GM19328 (cell line): ENCODE measurements around the gene UCK1.

ENCODE experiments used
- ATAC-seq: cut with Tn5 transposase; IDR thresholded peaks from one replicate; pipeline ENCODE4 v1.9.1; 2021; ENCODE audit warnings: mild to moderate bottlenecking, moderate library complexity; ENCODE audit not compliant: unreplicated experiment

The UCK1 gene

DNA sequence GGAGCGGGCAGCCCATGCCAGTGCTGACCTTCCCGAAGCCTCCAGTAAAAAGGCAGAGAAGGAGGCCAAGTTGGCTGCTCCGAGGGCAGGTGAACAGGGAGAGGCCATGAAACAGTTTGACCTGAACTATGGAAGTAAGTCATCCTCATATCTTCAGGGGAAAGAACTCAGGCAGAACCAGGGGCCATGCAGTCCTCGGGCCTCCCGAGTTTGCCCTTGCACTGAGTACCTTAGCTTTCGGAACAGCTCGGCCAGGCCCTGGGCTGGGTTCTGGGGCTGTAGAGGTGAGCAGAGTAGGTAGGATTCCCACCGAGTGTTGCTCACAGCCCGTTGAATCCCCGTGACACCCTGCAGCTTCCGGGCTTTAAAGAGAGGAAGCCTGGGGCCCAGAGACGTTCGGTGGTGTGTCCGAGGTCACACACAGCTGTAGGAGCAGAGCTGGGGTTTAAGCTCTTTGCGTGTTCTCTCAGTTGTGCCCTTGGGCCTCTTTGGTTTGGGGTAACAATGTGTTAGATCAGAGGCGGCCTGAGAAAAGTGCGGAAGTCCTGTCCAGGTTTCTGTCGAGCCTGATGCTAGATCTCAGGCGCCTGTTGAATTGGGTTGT, 53.1 kb downstream of the UCK1 start:
- no peak for ATAC-seq

DNA sequence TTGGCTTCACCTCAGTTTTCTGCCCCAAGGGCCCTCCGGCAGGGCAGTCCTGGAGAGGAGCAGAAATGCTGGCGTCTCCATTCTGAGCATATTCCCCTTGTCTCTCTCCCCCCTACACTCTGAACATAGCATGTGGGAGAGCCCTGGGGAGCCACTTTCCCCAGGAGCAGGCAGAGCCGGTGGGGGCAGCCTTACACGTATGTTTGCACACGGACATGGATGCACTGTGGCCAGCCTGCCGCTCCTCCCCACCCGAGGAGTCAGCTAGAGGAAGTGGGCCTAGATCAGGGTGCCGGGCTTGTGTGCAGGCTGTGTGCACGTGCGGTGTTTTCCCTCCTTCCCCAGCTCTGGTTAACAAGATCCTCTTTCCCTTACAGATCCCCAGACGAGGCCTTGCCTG, 53.7 kb downstream of the UCK1 start:
- no peak for ATAC-seq

DNA sequence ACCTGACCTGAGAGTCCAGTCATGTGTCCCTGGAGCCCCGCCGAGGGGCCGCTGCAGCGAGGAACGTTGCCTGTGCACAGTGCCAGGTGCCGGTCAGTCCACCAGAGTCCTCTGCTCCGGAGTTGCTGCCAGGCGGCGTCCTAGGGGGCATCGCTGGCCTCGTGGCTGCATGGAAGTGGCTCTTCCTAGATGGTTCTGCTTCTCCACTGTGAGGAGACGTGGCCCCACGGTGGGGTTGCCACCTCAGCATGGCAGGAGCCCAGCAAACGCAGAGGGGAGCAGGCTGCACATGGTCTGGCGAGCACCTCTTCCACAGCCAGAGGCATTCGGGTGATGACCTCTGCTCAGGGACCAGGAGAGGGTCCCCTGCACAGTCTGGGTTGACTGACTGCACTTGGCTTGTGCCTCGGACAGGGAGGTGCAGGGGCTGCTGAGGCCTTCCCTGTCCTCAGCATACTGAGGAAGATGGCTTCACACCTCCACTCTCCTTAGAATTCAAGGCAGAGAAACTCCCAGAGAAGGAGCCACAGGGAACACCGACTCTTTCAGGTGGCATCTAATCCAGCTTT, 54.2 kb downstream of the UCK1 start:
- no peak for ATAC-seq

DNA sequence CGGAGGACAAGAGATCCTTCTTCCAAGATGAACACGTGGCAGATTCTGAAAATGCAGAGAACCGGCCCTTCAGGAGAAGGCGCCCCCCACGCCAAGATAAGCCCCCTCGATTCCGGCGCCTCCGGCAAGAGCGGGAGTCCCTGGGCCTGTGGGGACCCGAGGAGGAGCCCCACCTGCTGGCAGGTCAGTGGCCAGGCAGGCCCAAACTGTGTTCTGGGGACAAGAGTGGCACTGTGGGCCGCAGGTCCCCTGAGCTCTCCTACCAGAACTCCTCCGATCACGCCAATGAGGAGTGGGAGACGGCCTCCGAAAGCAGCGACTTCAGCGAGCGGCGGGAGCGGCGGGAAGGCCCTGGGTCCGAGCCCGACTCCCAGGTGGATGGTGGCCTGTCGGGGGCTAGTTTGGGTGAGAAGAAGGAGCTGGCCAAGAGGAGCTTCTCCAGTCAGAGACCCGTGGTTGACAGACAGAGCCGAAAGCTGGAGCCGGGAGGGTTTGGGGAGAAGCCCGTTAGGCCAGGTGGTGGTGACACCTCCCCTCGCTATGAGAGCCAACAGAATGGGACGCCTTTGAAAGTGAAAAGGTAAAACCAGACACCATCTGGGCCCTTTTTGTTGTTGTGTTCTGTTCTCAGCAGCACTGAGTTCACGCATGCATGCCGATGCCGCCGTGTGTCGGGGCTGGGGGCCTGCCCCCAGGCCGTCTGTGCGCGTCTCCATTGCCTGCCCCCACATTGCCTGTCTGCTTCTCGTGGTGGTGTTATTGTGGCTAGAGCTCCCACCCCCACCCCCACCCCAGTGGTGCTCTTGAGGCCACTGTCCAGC, 54.9 kb downstream of the UCK1 start:
- ATAC-seq = no peak

DNA sequence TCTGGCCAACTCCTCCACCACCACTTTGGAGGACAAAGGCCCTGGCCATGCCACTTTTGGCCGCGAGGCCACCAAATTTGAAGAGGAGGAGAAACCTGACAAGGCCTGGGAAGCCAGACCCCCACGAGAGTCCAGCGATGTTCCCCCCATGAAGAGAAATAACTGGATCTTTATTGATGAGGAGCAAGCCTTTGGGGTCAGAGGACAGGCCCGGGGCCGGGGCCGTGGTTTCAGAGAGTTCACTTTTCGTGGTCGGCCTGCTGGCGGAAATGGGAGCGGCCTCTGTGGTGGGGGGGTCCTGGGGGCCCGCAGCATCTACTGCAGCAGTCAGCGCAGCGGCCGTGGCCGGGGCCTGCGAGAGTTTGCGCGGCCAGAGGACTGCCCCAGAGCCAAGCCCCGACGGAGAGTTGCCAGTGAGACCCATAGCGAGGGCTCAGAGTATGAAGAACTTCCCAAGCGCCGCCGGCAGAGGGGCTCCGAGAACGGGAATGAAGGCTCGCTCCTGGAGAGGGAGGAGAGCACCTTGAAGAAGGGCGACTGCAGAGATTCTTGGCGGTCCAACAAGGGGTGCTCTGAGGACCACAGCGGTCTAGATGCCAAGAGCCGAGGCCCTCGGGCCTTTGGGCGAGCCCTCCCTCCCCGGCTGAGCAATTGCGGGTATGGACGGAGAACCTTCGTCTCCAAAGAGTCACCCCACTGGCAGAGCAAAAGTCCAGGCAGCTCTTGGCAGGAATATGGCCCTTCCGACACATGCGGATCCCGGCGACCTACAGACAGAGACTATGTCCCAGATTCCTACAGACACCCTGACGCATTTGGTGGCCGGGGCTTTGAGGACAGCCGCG, 55.7 kb downstream of the UCK1 start:
- ATAC-seq = no peak

DNA sequence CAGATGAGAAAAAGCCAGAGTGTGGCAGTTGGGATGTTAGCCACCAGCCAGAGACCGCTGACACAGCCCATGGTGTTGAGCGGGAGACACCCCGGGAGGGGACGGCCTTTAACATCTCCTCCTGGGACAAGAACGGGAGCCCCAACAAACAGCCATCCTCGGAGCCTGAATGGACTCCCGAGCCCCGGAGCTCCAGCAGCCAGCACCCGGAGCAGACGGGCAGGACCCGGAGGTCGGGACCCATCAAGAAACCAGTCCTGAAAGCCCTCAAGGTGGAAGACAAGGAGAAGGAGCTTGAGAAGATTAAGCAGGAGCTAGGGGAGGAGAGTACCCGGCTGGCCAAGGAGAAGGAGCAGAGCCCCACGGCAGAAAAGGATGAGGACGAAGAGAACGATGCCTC, 56.4 kb downstream of the UCK1 start:
- ATAC-seq = no peak

DNA sequence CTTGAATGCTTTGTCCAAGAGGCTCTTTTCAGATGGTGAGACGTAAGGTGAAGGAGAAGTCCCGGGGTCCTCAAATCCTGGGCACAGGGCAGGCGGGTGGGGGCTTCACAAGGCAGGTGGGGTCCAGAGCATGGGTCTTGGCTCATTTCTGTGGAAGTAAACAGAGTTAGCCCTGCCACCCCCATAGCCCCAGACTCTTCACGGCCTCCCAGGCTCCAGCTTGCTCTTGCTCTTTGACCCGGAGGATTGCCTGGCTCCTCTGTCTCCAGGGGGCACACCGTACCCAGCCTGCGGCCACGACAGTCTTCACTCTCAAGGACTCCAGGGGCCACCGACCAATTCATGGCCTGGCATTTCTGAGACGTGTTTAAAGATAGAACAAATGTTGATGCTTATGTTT, 57.2 kb downstream of the UCK1 start:
- ATAC-seq = no peak
